OCI-LY1 (cell line): Measurements from ENCODE around the gene LRRFIP1.

Experiments used
- EZH2 ChIP-seq: fragments of 200-600 bp; sonication (generic), shearing (Covaris generic); IDR thresholded peaks from 2 replicates; pipeline ENCODE4 v1.8.0; 2017; ENCODE audit warnings: borderline replicate concordance, mixed run types, mild to moderate bottlenecking, antibody characterized with exemption, low read length, moderate library complexity, mixed read lengths
- TF ChIP-seq, protein P1 (sequence below): fragments of 200-600 bp; sonication (generic), shearing (Covaris generic); IDR thresholded peaks from 2 replicates; pipeline ENCODE4 v1.5.1; 2017; ENCODE audit warnings: mild to moderate bottlenecking, antibody characterized with exemption, low read length, moderate library complexity, mixed read lengths

DNA sequence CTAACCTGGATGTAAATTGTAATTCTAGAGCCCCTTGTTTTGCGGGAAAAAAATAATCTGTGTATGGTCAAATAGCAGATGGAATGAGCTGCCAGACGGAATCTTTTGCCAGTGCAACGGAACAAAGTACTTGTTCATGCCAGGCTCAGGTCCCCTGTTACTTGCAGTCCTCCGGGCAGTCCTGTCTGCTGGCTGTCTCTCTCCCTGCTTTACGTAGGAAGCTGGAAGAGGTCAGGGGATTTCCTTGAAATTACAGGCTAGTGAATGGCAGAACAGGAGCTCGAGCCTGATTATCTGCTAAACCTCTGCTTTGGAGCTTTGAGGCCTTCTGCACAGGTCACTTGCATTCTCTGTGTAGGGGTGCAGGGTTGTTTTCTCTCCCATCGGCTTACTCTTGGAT lies 54.8 kb downstream of the LRRFIP1 start:
- TF ChIP-seq, protein P1, sequence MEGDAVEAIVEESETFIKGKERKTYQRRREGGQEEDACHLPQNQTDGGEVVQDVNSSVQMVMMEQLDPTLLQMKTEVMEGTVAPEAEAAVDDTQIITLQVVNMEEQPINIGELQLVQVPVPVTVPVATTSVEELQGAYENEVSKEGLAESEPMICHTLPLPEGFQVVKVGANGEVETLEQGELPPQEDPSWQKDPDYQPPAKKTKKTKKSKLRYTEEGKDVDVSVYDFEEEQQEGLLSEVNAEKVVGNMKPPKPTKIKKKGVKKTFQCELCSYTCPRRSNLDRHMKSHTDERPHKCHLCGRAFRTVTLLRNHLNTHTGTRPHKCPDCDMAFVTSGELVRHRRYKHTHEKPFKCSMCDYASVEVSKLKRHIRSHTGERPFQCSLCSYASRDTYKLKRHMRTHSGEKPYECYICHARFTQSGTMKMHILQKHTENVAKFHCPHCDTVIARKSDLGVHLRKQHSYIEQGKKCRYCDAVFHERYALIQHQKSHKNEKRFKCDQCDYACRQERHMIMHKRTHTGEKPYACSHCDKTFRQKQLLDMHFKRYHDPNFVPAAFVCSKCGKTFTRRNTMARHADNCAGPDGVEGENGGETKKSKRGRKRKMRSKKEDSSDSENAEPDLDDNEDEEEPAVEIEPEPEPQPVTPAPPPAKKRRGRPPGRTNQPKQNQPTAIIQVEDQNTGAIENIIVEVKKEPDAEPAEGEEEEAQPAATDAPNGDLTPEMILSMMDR, result no peak
- TF ChIP-seq EZH2, result no peak
